ENCODE results near the gene YIPF2.

Gene YIPF2

GRCh38 chr19:10927730-10928562 is 493 bp downstream of the YIPF2 start:
- peak overlapping the region; percentile 91 for H3K4me2 ChIP-seq (ENCODE audit: low read length)
- H3K27ac ChIP-seq (ENCODE audit: low read depth, low read length, poor library complexity, severe bottlenecking): peak overlapping the region; percentile 21
- H4K20me1 ChIP-seq (ENCODE audit: insufficient read depth, low read length): no peaks in the 10 kb centered on the region

GRCh38 chr19:10924597-10924996 is 3.8 kb downstream of the YIPF2 start:
- Histone ChIP-seq H3K4me1 (ENCODE audit: insufficient read depth, low read length, severe bottlenecking) (peaks cover 13% of the 10 kb centered on the region), H3K79me2 (ENCODE audit: insufficient read depth, low read length) (peaks cover 3% of the 10 kb centered on the region; the same call in 1 of the 2 replicates), H2AFZ (ENCODE audit: low read length) (no peak overlapping the region), H3K9me3 (ENCODE audit: low read length) (no peaks in the 10 kb centered on the region), H3F3A (ENCODE audit: insufficient read depth, low read length) (no peaks in the 10 kb centered on the region), H3K27ac (ENCODE audit: low read depth, low read length, poor library complexity, severe bottlenecking) (no peak overlapping the region), H3K27me3 (ENCODE audit: insufficient read depth, low read length) (no peaks in the 10 kb centered on the region), H3K4me2 (ENCODE audit: low read length) (no peak overlapping the region), H3K9me2 (ENCODE audit: low read depth, low read length) (no peaks in the 10 kb centered on the region), H3K4me3 (ENCODE audit: low read depth, low read length, poor library complexity, severe bottlenecking) (no peak overlapping the region), H3K36me3 (ENCODE audit: insufficient read depth, low read length) (peaks cover 42% of the 10 kb centered on the region; the same call in 1 of the 2 replicates), H4K20me1 (ENCODE audit: insufficient read depth, low read length) (no peaks in the 10 kb centered on the region), H3K9ac (ENCODE audit: low read length) (no peak overlapping the region)
- no peak for TF ChIP-seq EZH2 (IDR thresholded peaks at IDR 0.05; ENCODE audit: borderline replicate concordance, low read length)
- TF ChIP-seq, protein P1, sequence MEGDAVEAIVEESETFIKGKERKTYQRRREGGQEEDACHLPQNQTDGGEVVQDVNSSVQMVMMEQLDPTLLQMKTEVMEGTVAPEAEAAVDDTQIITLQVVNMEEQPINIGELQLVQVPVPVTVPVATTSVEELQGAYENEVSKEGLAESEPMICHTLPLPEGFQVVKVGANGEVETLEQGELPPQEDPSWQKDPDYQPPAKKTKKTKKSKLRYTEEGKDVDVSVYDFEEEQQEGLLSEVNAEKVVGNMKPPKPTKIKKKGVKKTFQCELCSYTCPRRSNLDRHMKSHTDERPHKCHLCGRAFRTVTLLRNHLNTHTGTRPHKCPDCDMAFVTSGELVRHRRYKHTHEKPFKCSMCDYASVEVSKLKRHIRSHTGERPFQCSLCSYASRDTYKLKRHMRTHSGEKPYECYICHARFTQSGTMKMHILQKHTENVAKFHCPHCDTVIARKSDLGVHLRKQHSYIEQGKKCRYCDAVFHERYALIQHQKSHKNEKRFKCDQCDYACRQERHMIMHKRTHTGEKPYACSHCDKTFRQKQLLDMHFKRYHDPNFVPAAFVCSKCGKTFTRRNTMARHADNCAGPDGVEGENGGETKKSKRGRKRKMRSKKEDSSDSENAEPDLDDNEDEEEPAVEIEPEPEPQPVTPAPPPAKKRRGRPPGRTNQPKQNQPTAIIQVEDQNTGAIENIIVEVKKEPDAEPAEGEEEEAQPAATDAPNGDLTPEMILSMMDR (IDR thresholded peaks at IDR 0.05; ENCODE audit: low read length): no peak

More at GRCh38 chr19:10927730-10928562, 493 bp downstream of the YIPF2 start:
- Histone ChIP-seq H3K27me3 (ENCODE audit: insufficient read depth, low read length) (no peaks in the 10 kb centered on the region), H3K4me1 (ENCODE audit: insufficient read depth, low read length, severe bottlenecking) (peaks cover 24% of the 10 kb centered on the region), H3K4me3 (ENCODE audit: low read depth, low read length, poor library complexity, severe bottlenecking) (peak overlapping the region; percentile 74), H3K9me3 (ENCODE audit: low read length) (no peaks in the 10 kb centered on the region), H3K79me2 (ENCODE audit: insufficient read depth, low read length) (peaks cover 14% of the 10 kb centered on the region; the same call in 1 of the 2 replicates), H3K9me2 (ENCODE audit: low read depth, low read length) (no peaks in the 10 kb centered on the region), H3K9ac (ENCODE audit: low read length) (peak overlapping the region; percentile 67), H3F3A (ENCODE audit: insufficient read depth, low read length) (no peaks in the 10 kb centered on the region), H2AFZ (ENCODE audit: low read length) (no peak overlapping the region), H3K36me3 (ENCODE audit: insufficient read depth, low read length) (peaks cover 20% of the 10 kb centered on the region; the same call in 1 of the 2 replicates)
- TF ChIP-seq EZH2 (IDR thresholded peaks at IDR 0.05; ENCODE audit: borderline replicate concordance, low read length): no peak
- TF ChIP-seq, protein P1 (IDR thresholded peaks at IDR 0.05; ENCODE audit: low read length): no peak

GRCh38 chr19:10923260-10924112 is 5.0 kb downstream of the YIPF2 start:
- Histone ChIP-seq H3K9me3 (ENCODE audit: low read length) (no peaks in the 10 kb centered on the region), H3K27me3 (ENCODE audit: insufficient read depth, low read length) (no peaks in the 10 kb centered on the region), H3K79me2 (ENCODE audit: insufficient read depth, low read length) (no peaks in the 10 kb centered on the region), H3K27ac (ENCODE audit: low read depth, low read length, poor library complexity, severe bottlenecking) (no peak overlapping the region), H3K4me3 (ENCODE audit: low read depth, low read length, poor library complexity, severe bottlenecking) (no peak overlapping the region), H3K4me1 (ENCODE audit: insufficient read depth, low read length, severe bottlenecking) (peaks cover 10% of the 10 kb centered on the region), H3K9me2 (ENCODE audit: low read depth, low read length) (no peaks in the 10 kb centered on the region), H3K4me2 (ENCODE audit: low read length) (no peak overlapping the region), H3K9ac (ENCODE audit: low read length) (no peak overlapping the region), H4K20me1 (ENCODE audit: insufficient read depth, low read length) (no peaks in the 10 kb centered on the region), H3F3A (ENCODE audit: insufficient read depth, low read length) (no peaks in the 10 kb centered on the region), H2AFZ (ENCODE audit: low read length) (no peak overlapping the region), H3K36me3 (ENCODE audit: insufficient read depth, low read length) (peaks cover 53% of the 10 kb centered on the region; the same call in 1 of the 2 replicates)
- no peak for TF ChIP-seq EZH2 (IDR thresholded peaks at IDR 0.05; ENCODE audit: borderline replicate concordance, low read length)
- TF ChIP-seq, protein P1 (IDR thresholded peaks at IDR 0.05; ENCODE audit: low read length): no peak
